Lower leg skin (tissue), 3 donors: ENCODE results near the gene PIGC.

ENCODE experiments used
- CTCF ChIP-seq, 3 donors: fragments of 450-650 bp; IDR thresholded peaks; one replicate each; pipeline ENCODE4 v1.5.1; 2016; ENCODE audit warnings: antibody characterized with exemption in 3 of 3, mild to moderate bottlenecking in 3 of 3, moderate library complexity in 2 of 3
- POLR2A ChIP-seq, 2 donors: fragments of 450-650 bp; IDR thresholded peaks; one replicate each; pipeline ENCODE4 v1.6.1; 2016 to 2017; ENCODE audit warnings: antibody characterized with exemption in 2 of 2, mild to moderate bottlenecking in 1 of 2, moderate library complexity in 1 of 2

GRCh38 chr1:172477741-172478140, 33.9 kb upstream of the PIGC start:
- TF ChIP-seq CTCF (IDR thresholded peaks at IDR 0.05) (no peak), POLR2A (IDR thresholded peaks at IDR 0.05) (no peak)
